Measurements from ENCODE around the gene PPP2R2C. TPM values are rescaled to one million over a fixed set of nuclear protein-coding genes. Genes with fewer than 3 reads are reported as not detected.

The PPP2R2C gene
- total and polyA plus RNA-seq, 10 of the 15 experiments (the other 5 are each of a cell fraction or from before 2014, with no cell fraction given): 0.13 to 0.15 TPM; not detected in 8

- H3K27ac ChIP-seq (ENCODE audit: control insufficient read depth, insufficient read depth): no peak overlapping the region
- SMC1A ChIA-PET (ENCODE audit: uncharacterized antibody, unreplicated experiment): no interaction called here
- no peak for TF ChIP-seq SMARCA5 (IDR thresholded peaks at IDR 0.05)
- ATAC-seq (no peak), DNase-seq (ENCODE audit: low read depth, low spot score) (no peak), FAIRE-seq (no peak)
- RAD21 ChIA-PET (ENCODE audit: unreplicated experiment): no interaction called here
- no peak overlapping the region for H3K9ac ChIP-seq (ENCODE audit: control insufficient read depth, insufficient read depth, low read length)
- intact Hi-C loops (cut with micrococcal nuclease; ENCODE audit: unreplicated experiment) (no loop called here), in situ Hi-C loops (cut with MboI) (no loop called here)
- H3K4me3 ChIP-seq: no peak overlapping the region
- BruUV-seq (replicated peaks): no TSS peak
- H3K9me3 ChIP-seq (replicated peaks; ENCODE audit: control insufficient read depth, insufficient read depth, low read length): no peaks in the 10 kb centered on the region; the same call in 2 of the 3 replicates
- 45% methylated on average over 4 of the region's 4 CpGs for WGBS (ENCODE audit: insufficient coverage, insufficient replicate concordance, low lambda C conversion rate, missing lambda C conversion rate)
- H2AFZ ChIP-seq (ENCODE audit: control insufficient read depth, low read depth, low read length): no peak overlapping the region
- no peak overlapping the region for H3K4me2 ChIP-seq (ENCODE audit: control insufficient read depth, insufficient read depth)
- no peaks in the 10 kb centered on the region for H3K4me1 ChIP-seq (ENCODE audit: control insufficient read depth, insufficient read depth, low read length)
- no peaks in the 10 kb centered on the region for H4K20me1 ChIP-seq (ENCODE audit: control insufficient read depth, insufficient read depth)
- H3K36me3 ChIP-seq (ENCODE audit: control insufficient read depth in 2 of 2, insufficient read depth in 2 of 2, low read length in 1 of 2): no peaks in the 10 kb centered on the region
- no peaks in the 10 kb centered on the region for H3K79me2 ChIP-seq (ENCODE audit: control insufficient read depth, insufficient read depth, low read length)
- CTCF ChIA-PET: interaction anchor here (0.8 to 1.3 kb wide), 2 partner anchors 40 to 180 kb away, joined by 3 to 5 read pairs; no protein-coding TSS in a partner anchor
- POLR2A ChIA-PET: no interaction called here
- no peaks in the 10 kb centered on the region for H3K27me3 ChIP-seq (replicated peaks in 1 of 2; ENCODE audit: control insufficient read depth in 2 of 2, insufficient read depth in 2 of 2, low read length in 1 of 2)
Measured at GRCh38 chr4:6507345-6507744, 34.9 kb upstream of the PPP2R2C start.

- Histone ChIP-seq H3K27ac (ENCODE audit: control insufficient read depth, insufficient read depth) (no peak overlapping the region), H3K79me2 (ENCODE audit: control insufficient read depth, insufficient read depth, low read length) (no peaks in the 10 kb centered on the region), H3K4me2 (ENCODE audit: control insufficient read depth, insufficient read depth) (no peak overlapping the region), H3K36me3 (ENCODE audit: control insufficient read depth in 2 of 2, insufficient read depth in 2 of 2, low read length in 1 of 2) (no peaks in the 10 kb centered on the region), H3K4me1 (ENCODE audit: control insufficient read depth, insufficient read depth, low read length) (no peaks in the 10 kb centered on the region), H2AFZ (ENCODE audit: control insufficient read depth, low read depth, low read length) (no peak overlapping the region), H3K9ac (ENCODE audit: control insufficient read depth, insufficient read depth, low read length) (no peak overlapping the region), H3K9me3 (replicated peaks; ENCODE audit: control insufficient read depth, insufficient read depth, low read length) (no peaks in the 10 kb centered on the region; the same call in 2 of the 3 replicates), H3K4me3 (no peak overlapping the region), H3K27me3 (replicated peaks in 1 of 2; ENCODE audit: control insufficient read depth in 2 of 2, insufficient read depth in 2 of 2, low read length in 1 of 2) (no peaks in the 10 kb centered on the region), H4K20me1 (ENCODE audit: control insufficient read depth, insufficient read depth) (no peaks in the 10 kb centered on the region)
- BruUV-seq (replicated peaks): no TSS peak
- 30% methylated on average over 3 of the region's 3 CpGs for WGBS (ENCODE audit: insufficient coverage, insufficient replicate concordance, low lambda C conversion rate, missing lambda C conversion rate)
- CTCF ChIA-PET: interaction anchor here (1.3 kb wide), 1 partner anchor 40 kb away, joined by 5 read pairs; no protein-coding TSS in a partner anchor
- RAD21 ChIA-PET (ENCODE audit: unreplicated experiment): no interaction called here
- intact Hi-C loops (cut with micrococcal nuclease; ENCODE audit: unreplicated experiment) (no loop called here), in situ Hi-C loops (cut with MboI) (no loop called here)
- FAIRE-seq (no peak), ATAC-seq (no peak), DNase-seq (ENCODE audit: low read depth, low spot score) (no peak)
- POLR2A ChIA-PET: no interaction called here
- SMC1A ChIA-PET (ENCODE audit: uncharacterized antibody, unreplicated experiment): no interaction called here
- no peak for TF ChIP-seq POLR2AphosphoS2 (IDR thresholded peaks at IDR 0.05; ENCODE audit: low read depth, low read length)
- TF ChIP-seq ZNF24 (IDR thresholded peaks at IDR 0.05): no peak
- no peak for TF ChIP-seq BACH1 (IDR thresholded peaks at IDR 0.05; ENCODE audit: borderline replicate concordance)
- no peak for TF ChIP-seq CBFB (IDR thresholded peaks at IDR 0.05; ENCODE audit: low read depth)
- TF ChIP-seq ESRRA (IDR thresholded peaks at IDR 0.05; ENCODE audit: low read length): no peak
- TF ChIP-seq PKNOX1 (IDR thresholded peaks at IDR 0.05): no peak
- TF ChIP-seq ZNF207 (IDR thresholded peaks at IDR 0.05; ENCODE audit: borderline replicate concordance): no peak
- no peak for TF ChIP-seq CHD2 (IDR thresholded peaks at IDR 0.05; ENCODE audit: borderline replicate concordance, low read depth, low read length)
- no peak for TF ChIP-seq KDM1A (IDR thresholded peaks at IDR 0.05; ENCODE audit: borderline replicate concordance)
- TF ChIP-seq SUPT20H (IDR thresholded peaks at IDR 0.05; ENCODE audit: borderline replicate concordance, control insufficient read depth, low read depth, low read length): no peak
- no peak for TF ChIP-seq NFYA (IDR thresholded peaks at IDR 0.05; ENCODE audit: borderline replicate concordance, low read depth, low read length)
- TF ChIP-seq ZNF622 (IDR thresholded peaks at IDR 0.05): no peak
- no peak for TF ChIP-seq E4F1 (IDR thresholded peaks at IDR 0.05; ENCODE audit: borderline replicate concordance, partially characterized antibody)
- no peak for TF ChIP-seq MYC (IDR thresholded peaks at IDR 0.05; ENCODE audit: insufficient read depth, insufficient read length, insufficient replicate concordance, low read length, severe bottlenecking)
- no peak for TF ChIP-seq RAD21 (IDR thresholded peaks at IDR 0.05; ENCODE audit: insufficient read depth, low read depth, low read length)
Measured at GRCh38 chr4:6506616-6507140, 34.3 kb upstream of the PPP2R2C start.

Data from GM12878 (cell line).